NCI-H146 (cell line): ENCODE measurements around the gene ELAVL3.
"Not testable (repeated sequence)": the region's sequence is repeated elsewhere in the genome, so short reads cannot be mapped to it uniquely, and the experiment has no call there.

Experiments
- DNase-seq: peaks from one replicate; lab custom pipeline; 2025; lab: John Stamatoyannopoulos, UW

The ELAVL3 gene

DNA sequence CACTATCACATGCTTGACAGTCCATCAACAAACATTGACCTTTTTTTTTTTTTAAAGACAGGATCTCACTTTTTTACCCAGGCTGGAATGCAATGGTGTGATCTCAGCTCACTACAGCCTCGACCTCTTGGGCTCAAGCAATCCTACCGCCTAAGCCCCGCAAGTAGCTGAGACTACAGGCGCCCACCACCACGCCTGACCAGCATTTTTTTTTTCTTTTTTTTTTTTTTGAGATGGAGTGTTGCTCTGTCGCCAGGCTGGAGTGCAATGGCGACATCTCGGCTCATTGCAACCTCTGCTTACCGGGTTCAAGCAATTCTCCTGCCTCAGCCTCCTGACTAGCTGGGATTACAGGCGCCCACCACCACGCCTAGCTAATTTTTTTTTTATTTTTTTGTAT lies 21.9 kb downstream of the ELAVL3 start:
- DNase-seq = not testable (repeated sequence)

DNA sequence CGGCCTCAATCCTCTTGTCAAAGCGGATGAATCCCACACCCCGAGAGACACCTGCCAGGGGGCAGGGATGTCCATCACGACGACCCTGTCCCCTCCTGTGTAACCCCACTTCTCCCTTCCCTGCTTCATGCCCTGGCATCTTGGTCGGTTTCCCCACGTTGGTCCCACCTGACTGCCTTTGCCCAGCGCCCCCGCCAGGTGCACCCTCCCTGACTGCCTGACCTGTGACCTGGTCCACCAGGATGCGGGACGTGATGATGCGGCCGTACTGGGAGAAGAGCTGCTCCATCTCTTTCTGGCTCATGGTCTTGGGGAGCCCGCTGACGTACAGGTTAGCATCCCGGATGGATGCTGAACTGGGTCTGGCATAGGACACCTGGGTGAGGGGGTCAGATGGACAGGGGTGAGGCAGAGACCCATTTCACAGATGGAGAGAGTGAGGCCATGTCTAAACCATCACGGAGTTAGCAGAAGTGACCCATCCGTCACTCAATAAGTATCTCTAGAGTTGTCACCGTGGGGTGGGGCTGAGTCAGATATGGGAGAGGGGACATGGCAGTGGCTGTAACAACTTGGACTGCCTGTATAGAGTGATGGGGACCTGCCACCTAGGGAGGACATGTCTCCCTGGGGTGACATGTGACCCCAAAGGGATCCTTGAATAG lies 22.5 kb downstream of the ELAVL3 start:
- no peak for DNase-seq

DNA sequence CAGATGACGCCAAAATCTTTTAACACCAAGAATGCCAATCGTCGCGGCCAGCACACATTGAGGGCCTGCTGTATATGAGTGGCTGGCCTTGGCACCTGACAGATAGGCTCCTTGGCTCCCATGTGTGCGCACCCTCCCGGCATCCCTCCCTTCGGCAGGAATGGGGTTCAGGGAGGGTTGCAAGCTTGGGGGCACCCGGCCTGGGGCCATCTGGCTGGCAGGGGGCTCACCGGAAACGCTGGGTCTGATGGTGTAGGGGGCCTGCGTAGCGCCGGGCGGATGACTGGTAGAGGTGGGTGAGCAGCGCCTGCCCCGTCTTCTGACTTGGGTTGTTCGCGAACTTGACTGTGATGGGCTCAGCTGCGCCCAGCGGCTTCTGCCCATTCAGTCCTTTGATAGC lies 23.0 kb downstream of the ELAVL3 start:
- no peak for DNase-seq

DNA sequence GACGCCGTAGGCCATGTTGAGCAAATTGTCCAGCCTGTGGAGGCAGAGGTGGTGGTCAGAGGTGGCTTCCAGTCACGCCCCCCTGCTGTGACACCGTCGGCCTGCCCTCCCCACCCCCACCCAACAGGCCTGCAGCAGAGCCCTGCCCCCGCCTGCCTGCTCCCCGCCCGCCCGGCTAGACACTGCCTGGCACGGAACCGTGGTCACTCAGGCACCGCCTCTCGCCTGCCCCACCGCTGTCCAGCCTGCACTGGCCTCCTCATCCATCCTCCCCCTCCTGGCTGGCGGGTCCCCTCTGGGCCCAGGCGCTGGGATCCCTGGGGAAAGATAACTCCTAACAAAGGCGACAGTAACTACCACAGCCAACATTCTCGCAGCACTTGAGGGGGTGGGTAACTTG lies 23.7 kb downstream of the ELAVL3 start:
- no peak for DNase-seq

DNA sequence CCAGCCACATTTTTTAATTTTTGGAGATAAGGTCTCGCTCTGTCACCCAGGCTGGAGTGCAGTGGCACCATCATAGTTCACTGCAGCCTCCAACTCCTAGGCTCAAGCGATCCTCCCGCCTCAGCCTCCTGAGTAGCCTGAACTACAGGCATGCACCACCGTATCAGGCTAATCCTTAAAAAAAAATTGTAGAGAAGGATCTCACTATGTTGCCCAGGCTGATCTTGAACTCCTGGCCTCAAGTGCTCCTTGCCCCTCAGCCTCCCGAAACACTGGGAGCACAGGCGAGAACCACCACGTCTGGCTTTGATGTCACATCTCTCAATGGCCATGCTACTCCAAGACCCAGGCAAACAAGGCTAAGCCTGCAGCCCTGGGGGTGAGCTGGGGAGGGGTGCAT lies 24.2 kb downstream of the ELAVL3 start:
- no peak for DNase-seq

DNA sequence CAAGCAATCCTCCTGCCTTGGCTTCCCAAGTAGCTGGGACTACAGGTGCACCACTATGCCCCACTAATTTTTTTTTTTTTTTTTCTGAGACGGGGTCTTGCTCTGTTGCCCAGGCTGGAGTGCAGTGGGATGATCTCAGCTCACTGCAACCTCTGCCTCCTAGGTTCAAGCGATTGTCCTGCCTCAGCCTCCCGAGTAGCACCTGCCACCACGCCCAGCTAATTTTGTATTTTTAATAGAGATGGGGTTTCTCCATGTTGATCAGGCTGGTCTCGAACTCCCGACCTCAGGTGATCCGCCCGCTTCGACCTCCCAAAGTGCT lies 25.7 kb downstream of the ELAVL3 start:
- DNase-seq = not testable (repeated sequence)

DNA sequence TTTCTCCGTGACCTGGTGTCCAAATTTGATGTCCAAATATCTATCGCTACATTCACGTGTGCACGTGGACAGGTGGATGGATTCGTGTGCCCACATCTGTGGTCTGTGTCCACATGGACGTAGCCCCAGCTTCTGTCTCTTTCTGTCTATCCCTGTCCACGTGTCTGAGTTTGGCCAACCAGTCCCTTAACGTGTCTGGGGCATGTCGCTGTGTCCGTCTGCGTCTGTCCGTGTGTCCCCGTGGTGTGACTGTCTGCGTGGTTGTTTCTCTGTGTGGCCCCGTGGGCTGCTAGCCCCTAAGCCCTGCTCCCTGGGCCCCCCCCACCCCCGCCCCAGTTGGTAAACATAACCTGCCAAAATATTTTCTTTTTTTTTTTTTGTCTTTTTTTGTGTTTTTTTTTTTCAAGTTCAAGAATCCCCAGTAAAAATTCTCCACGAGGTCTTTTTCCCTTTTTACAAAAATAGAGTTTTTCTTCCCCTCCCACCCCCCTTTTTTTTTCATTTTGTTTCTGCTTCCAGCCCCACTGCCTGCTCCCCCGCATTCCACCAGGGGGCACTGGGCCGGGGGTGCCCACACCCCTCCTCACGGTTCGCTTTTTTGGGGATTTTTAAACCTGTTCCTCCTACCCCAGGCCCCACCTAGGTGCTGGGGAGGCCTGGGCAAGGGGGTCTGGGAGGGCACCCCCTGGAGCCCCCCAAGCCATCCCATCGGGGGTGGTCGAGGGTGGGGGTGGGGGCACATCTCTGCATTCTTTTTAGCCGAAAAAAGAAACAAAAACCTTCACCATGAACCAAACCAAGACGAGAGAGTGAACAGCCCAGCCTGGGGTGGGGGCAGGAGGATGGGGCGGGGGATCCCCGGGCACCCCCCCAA lies 27.1 kb downstream of the ELAVL3 start:
- DNase-seq = no peak

DNA sequence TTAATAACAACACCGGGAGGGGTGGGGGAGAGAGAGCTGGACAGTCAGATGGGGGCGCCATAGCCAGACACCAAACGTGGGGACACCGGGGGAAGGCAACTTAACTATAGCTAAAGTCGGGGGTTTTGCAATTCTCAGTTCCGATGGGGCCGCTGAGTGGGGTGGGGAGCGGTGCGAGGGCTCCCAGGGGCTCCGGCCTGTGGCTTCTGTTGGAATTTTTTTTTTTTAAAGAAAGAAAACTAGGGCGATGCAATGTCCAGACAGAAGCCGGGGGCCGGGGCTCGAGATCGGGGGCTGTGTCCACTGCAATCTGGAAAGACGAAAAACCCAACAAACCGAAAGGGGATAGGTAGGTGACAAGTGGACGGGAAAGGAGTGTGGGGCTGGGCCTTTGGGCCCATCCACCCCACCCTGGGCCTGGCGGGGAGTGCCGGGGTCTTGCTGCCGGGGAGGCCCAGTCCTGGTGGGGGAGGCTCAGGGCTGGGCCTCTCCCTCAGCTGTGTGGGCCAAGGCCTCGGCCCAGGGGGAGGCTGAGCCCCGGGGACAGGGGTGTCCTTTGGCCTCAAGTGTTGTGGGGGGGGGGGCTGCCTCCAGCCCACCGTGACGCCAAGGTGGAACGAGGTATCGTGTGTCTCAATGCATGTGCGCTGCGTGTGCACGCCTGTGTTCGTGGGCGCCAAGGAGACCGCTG lies 28.1 kb downstream of the ELAVL3 start:
- no peak for DNase-seq

DNA sequence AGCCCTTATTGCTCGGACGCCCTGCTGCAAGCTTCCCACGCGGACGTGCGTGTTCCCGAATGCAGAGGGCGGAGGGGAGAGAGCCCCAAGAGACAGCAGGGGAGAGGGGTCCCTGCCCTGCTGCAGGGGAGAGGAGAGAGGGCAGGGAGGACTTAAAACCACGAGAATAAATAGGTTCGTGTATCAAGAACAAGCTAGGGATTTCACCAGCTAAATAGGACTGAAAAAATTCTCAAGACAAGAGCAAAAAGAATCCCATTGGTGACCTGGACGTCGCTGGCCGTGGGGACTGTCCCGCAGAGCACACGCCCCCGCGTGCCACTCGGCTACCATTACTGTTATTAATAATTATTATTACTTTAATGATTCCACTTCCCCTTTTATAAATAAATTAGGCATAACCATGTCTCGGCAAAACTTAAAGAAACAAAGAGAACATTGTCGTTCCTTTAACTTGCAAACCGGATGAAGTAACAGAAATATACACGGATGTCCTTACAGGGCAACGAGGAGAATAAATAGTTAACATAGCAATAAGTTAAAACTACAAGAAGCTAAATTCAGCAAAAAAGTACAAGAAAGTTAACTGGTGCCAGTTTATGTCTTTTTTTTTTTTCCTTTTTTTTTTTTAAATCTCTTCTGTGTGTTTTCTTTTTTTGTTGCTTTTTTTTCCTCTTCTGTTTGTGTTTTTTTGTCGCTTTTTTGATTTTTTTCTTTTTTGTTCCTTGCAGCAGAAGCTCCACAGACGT lies 28.8 kb downstream of the ELAVL3 start:
- DNase-seq = no peak

DNA sequence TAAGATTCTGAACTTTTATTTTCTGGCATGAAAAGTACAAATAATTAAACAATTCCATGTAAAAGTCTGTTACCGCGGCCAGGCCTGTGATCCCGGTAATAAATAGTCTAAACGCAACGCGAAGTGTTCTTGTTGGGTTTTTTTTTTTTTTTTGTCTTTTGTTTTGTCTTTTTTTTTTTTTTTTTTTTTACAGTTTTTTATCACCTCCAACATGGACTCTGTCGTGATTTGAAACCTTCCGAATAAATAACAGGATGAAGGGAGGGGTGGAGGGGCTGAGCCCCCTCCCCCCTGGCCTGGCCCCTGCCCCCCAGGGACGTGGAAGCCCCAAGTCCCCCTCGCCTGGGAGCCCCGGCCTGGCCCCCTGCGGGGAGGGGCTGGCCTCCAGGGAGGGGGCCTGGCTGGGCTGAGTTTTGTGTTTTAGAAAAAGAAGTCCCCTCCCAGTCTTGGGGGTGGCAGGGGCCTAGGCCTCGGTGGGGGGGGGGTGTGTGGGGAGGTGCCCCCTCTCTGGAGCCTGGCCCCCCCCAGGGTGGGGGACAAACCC lies 29.4 kb downstream of the ELAVL3 start:
- DNase-seq = no peak

DNA sequence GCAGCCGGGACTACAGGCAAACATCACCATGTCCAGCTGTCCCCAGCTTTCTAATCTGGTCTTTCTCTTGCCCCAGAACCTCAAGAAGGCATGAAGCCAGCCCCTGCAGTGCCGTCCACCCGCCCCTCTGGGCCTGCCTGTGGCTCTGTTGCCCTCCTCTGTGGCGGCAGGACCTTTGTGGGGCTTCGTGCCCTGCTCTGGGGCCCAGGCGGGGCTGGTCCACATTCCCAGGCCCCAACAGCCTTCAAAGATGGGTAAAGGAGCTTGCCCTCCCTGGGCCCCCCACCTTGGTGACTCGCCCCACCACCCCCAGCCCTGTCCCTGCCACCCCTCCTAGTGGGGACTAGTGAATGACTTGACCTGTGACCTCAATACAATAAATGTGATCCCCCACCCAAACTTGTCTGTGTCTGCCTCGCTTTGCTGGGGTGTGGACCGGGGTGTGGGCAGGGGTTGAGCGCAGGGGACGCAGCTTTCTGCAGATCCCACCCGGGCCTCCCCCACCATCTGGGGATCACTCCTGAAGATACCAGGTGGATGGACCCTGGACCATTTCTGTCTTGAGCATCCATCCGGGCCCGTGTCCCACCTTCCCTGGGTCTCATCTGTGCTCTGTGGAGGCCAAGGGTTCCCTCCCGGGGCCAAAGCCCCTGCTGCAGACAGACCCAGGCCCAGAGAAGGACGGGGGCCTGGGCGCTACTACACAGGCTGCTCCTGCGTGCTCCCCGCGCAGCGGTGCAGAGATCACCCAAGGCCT lies 30.1 kb downstream of the ELAVL3 start:
- no peak for DNase-seq

DNA sequence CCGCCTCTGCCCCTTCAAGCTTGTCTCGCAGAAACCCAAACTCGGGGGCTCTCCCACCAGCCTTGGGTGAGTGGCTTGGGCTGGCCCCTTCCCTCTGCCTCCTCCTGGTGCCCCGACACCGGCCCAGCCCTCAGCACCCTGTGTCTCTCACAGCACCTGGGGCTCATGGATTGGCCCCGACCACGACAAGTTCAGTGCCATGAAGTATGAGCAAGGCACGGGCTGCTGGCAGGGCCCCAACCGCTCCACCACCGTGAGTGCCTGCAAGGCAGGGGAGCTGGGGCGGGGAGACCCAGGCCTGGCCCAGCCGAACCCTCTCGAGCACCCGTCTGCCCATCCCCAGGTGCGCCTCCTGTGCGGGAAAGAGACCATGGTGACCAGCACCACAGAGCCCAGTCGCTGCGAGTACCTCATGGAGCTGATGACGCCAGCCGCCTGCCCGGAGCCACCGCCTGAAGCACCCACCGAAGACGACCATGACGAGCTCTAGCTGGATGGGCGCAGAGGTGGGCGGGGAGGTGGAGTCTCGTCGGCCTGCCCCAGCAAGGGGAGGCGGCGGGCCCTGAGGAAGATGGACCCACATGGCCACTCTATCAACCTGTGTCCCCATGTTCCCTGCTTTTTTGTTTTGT lies 31.8 kb downstream of the ELAVL3 start:
- DNase-seq = no peak

DNA sequence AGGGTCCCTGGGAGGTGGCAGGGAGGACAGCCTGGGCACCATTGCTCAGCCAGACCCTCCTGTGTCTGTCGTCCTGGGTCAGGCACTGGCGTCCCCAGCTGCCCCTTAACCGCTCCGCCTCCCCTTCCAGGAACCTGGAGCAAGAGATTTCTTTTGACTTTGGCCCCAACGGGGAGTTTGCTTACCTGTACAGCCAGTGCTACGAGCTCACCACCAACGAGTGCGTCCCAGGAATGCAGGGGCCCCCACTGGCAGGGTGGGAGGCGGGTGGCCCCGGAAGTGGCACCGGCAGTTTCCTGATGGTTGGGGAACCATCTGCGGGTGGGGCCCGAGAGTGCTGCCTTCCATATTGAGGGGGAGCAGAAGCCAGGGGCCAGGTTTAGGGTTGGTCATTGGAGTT lies 32.4 kb downstream of the ELAVL3 start:
- DNase-seq = no peak

DNA sequence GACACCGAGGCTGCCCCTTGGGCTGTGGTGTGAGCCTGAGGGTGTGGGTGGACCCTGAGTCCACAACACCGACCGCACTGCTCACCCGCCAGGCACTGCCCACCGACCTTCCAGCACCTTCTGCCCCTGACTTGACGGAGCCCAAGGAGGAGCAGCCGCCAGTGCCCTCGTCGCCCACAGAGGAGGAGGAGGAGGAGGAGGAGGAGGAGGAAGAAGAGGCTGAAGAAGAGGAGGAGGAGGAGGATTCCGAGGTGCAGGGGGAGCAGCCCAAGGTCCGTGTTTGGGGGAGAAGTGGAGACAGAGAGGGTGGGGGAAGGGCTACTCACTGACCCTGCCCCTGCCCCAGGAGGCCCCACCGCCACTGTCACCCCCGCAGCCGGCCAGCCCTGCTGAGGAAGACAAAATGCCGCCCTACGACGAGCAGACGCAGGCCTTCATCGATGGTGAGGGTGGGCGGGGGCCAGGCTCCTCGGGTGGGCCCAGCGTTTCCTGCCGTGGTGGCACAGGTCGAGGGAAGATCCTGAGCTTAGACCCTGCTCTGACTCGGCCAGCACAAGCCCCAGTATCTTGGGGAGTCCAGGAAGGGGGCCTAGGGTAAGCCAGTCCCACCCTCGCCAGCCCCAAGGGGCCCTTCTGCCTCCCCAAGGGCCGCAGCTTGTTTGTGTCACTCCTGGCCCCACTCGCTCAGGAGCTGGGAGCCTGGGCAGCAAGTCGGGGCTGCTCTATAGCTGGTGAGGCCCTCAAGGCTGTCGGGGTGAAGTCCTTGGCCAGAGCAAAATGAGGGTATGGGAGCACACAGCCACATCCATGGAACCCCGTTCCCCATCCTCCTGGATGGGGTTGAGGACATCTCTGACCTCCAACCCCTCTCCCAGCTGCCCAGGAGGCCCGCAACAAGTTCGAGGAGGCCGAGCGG lies 33.2 kb downstream of the ELAVL3 start:
- DNase-seq = no peak

DNA sequence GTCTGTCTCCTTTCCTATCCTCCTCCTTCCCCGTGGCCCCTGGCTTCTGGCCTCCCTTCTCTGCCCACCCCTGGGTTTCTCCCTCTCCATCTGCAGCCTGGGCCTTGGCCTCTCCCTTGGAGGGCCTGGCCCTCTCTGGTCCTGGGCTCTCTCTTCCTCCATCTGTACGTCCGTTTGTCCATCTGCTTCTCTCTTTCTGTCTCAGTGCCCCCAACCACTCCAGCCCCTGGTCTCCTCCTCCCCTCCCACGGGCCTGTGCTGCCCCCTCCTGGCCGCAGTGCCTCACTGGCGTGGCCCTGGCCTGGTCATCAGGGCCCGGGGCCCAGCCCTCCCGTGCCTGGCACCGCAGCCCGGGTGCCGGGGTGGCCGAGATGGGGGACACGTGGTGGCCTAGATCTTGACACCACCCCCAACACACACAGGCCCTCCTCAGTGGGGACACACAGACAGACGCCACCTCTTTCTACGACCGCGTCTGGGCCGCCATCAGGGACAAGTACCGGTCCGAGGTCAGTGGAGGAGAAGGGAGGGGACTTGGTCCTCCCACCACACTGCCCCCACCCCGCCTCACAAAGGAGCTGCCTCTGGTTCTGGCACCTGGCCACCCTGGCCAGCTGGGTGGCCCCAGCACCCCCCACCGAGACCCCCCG lies 34.1 kb downstream of the ELAVL3 start:
- no peak for DNase-seq

DNA sequence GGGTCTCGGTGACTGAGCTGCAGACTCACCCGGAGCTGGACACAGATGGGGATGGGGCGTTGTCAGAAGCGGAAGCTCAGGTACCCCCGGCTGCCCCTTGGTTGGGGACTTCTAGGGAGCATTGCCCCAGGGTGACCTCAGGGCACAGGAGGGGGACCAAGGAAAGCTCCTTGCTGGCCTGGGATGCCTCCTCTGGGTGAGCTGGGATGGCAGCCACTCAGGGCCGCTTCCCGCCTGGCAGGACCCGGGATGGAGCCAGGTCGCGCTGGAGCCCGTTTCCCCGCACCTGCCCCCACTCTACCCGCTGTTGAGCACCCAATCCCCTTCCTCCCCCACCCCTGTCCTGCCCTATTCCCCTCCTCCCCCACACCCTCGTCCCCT lies 34.6 kb downstream of the ELAVL3 start:
- no peak for DNase-seq

DNA sequence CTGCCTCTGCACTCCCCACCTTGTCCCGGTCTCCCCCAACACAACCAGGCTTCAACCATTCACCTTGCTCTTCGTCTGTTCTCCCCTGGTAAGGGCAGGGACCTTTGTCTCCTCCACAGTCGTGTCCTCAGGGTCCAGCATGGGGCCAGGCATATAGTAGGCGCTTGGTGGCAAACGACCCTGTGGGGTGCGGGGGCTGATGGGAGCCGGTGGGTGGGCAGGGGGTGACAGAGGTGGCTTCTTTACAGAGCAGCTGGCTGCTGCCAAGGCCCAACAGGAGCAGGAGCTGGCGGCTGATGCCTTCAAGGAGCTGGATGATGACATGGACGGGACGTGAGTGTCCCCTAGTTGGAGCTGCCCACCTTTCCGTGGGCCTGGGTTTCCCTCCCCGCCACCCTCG lies 35.7 kb downstream of the ELAVL3 start:
- DNase-seq = no peak

DNA sequence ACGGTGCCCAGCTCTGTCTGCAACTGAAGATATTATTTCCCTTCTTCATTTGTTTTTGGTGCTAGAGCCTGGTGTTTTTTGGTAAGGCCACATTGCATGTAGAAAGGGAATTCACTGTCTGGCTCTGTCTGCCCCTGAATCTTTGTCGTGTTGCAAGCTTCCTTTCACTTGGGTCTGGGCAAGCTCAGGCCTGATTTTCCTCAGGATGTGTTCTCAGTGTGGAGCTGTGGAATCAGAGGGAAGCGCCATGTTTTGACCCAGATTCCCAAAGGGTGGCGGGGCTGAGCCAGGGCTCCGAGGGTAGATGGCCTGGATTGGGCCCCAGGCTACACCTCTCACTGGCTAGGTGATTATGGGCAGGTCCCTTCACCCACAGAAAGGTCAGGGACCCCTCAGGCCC lies 36.8 kb downstream of the ELAVL3 start:
- DNase-seq = no peak

DNA sequence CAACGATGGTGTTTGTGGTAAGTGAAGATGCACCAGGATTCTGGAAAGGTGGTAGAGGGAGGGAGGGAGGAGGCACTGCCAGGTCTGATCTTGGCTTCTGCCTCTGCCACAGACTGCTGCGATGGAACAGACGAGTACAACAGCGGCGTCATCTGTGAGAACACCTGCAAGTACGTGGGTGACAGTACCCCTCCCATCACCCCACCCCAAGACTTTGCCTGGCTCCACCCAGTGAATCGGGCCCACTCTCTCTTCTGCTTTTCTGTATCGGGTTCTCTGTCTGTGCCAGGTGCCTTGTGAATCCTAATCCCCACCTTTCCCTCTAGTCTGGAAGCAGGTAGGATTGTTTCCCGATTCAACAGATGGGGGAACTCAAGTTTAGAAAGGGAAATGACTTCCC lies 42.9 kb downstream of the ELAVL3 start:
- DNase-seq = no peak
